NCI-H510A (cell line): Measurements from ENCODE around the gene PKN2.

Source experiments
- DNase-seq: peaks from one replicate; lab custom pipeline; 2025; lab: John Stamatoyannopoulos, UW

PKN2 gene

GRCh38 chr1:88683541-88684481 lies at the start of gene PKN2:
TSS of gene PKN2 (plus strand) at chr1:88684273. CDS start at chr1:88684581, 308 bp downstream.
- peak; percentile 100 for DNase-seq

GRCh38 chr1:88634538-88634937 lies 49.5 kb upstream of the PKN2 start:
- DNase-seq = no peak

GRCh38 chr1:88640060-88640459 lies 44.0 kb upstream of the PKN2 start:
- DNase-seq = no peak

GRCh38 chr1:88645886-88646285 lies 38.2 kb upstream of the PKN2 start:
- no peak for DNase-seq

- DNase-seq = no peak
Measured at GRCh38 chr1:88646476-88647248, 37.4 kb upstream of the PKN2 start.

GRCh38 chr1:88647249-88647645 lies 36.8 kb upstream of the PKN2 start:
- DNase-seq = peak; percentile 96

GRCh38 chr1:88647749-88648415 lies 36.2 kb upstream of the PKN2 start:
- peak; percentile 34 for DNase-seq

GRCh38 chr1:88648706-88649105 lies 35.4 kb upstream of the PKN2 start:
- DNase-seq = no peak

- DNase-seq = no peak
Measured at GRCh38 chr1:88649932-88650331, 34.1 kb upstream of the PKN2 start.

GRCh38 chr1:88650676-88651418 lies 33.2 kb upstream of the PKN2 start:
- DNase-seq = no peak

GRCh38 chr1:88655140-88655539 lies 28.9 kb upstream of the PKN2 start:
- no peak for DNase-seq

GRCh38 chr1:88655685-88656299 lies 28.3 kb upstream of the PKN2 start:
- no peak for DNase-seq

- DNase-seq = no peak
Measured at GRCh38 chr1:88658419-88658818, 25.7 kb upstream of the PKN2 start.

- DNase-seq = no peak
Measured at GRCh38 chr1:88659552-88659951, 24.5 kb upstream of the PKN2 start.

GRCh38 chr1:88661188-88661587 lies 22.9 kb upstream of the PKN2 start:
- DNase-seq = no peak

- no peak for DNase-seq
Measured at GRCh38 chr1:88661951-88662699, 21.9 kb upstream of the PKN2 start.

- no peak for DNase-seq
Measured at GRCh38 chr1:88662723-88663122, 21.4 kb upstream of the PKN2 start.

GRCh38 chr1:88668405-88668804 lies 15.7 kb upstream of the PKN2 start:
- DNase-seq = no peak

GRCh38 chr1:88670462-88670861 lies 13.6 kb upstream of the PKN2 start:
- DNase-seq = no peak

- no peak for DNase-seq
Measured at GRCh38 chr1:88673446-88673845, 10.6 kb upstream of the PKN2 start.

GRCh38 chr1:88678405-88678804 lies 5.7 kb upstream of the PKN2 start:
- no peak for DNase-seq
